ENCODE measurements around the gene GFER.

Gene GFER

DNA sequence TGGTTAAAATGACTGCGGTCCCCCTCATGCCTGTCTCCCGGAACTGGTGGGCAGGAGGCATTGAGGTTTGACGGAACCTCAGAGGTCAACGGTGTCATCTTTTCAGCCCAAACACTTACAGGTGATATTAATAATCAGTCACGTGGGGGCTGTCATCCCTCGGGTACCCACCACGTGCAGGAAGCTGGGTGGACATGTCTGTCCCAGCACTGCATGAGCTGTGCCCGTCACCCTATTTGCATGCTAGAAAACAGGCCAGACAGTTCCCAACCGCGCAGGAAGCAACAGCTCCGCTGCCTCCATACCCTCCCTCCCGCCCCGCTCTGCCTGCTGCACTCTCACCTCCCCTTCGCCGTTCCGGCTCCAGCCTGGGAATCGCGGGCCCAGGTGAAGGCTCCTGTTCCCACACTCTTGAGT lies 7.2 kb downstream of the GFER start:
- Histone ChIP-seq H3K23ac (ENCODE audit: low read length) (no peak overlapping the region), H3K4me3 (ENCODE audit: low read depth, low read length) (no peak overlapping the region), H2AK5ac (ENCODE audit: low read length) (no peak overlapping the region), H2BK12ac (ENCODE audit: low read length) (no peak overlapping the region), H3K18ac (ENCODE audit: low read length) (no peak overlapping the region), H2AFZ (ENCODE audit: insufficient read depth, low read length, poor library complexity) (no peak overlapping the region), H2BK120ac (ENCODE audit: insufficient read depth, low read length, poor library complexity) (no peak overlapping the region), H4K91ac (ENCODE audit: low read depth, low read length) (no peak overlapping the region), H2BK5ac (ENCODE audit: low read depth, low read length, poor library complexity) (no peak overlapping the region), H3K4me2 (ENCODE audit: low read length) (peak overlapping the region; percentile 17), H3K4me1 (ENCODE audit: control insufficient read depth in 1 of 2, insufficient read depth in 2 of 2, low read length in 2 of 2) (peaks cover 9 to 18% of the 10 kb centered on the region in 2 experiments), H3K4ac (ENCODE audit: low read depth, low read length) (no peak overlapping the region), H3K27me3 (ENCODE audit: insufficient read depth, low read length) (peaks cover 33% of the 10 kb centered on the region), H3K79me1 (ENCODE audit: low read length) (peaks cover 5% of the 10 kb centered on the region), H3K14ac (ENCODE audit: low read length) (no peak overlapping the region), H4K12ac (ENCODE audit: low read depth, low read length) (no peak overlapping the region), H3K9me3 (ENCODE audit: insufficient read depth, low read depth, low read length) (peaks cover 19% of the 10 kb centered on the region), H3K36me3 (ENCODE audit: control insufficient read depth in 1 of 2, insufficient read depth in 2 of 2, low read length in 2 of 2) (peaks cover 10 to 11% of the 10 kb centered on the region in 2 experiments), H4K8ac (ENCODE audit: low read depth, low read length) (no peak overlapping the region), H3K27ac (ENCODE audit: low read depth, low read length) (no peak overlapping the region), H3K79me2 (ENCODE audit: control insufficient read depth, insufficient read depth, low read length, poor library complexity) (no peaks in the 10 kb centered on the region), H3K9ac (ENCODE audit: low read length) (no peak overlapping the region)
- no peak for DNase-seq
- WGBS (ENCODE audit: extremely low coverage, insufficient coverage, insufficient read length) = no CpG with 5 or more reads among the region's 18 CpGs

DNA sequence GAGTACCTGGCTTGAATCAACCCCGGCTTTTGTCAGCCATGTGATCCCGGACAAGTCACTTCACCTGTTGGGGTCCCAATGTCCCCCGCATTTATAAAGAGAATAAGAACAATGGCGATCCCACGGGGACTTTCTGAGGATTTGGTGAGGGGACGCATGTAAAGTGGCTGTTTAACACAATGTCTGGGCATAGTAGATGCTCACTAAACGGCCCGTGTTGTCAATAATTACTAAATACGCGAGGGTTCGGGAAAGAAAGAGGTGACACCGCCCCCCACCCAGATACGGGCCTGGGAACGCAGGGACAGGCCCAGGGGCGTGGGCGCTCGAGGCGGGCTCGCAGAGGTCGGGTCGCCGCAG lies 7.6 kb downstream of the GFER start:
- Histone ChIP-seq H2AK5ac (ENCODE audit: low read length) (no peak overlapping the region), H4K12ac (ENCODE audit: low read depth, low read length) (no peak overlapping the region), H3K14ac (ENCODE audit: low read length) (peak overlapping the region; percentile 53), H2BK120ac (ENCODE audit: insufficient read depth, low read length, poor library complexity) (no peak overlapping the region), H3K4ac (ENCODE audit: low read depth, low read length) (no peak overlapping the region), H3K9ac (ENCODE audit: low read length) (no peak overlapping the region), H4K8ac (ENCODE audit: low read depth, low read length) (peak overlapping the region; percentile 87), H3K36me3 (ENCODE audit: control insufficient read depth in 1 of 2, insufficient read depth in 2 of 2, low read length in 2 of 2) (peaks cover 6 to 7% of the 10 kb centered on the region in 2 experiments), H2BK5ac (ENCODE audit: low read depth, low read length, poor library complexity) (no peak overlapping the region), H3K4me1 (ENCODE audit: control insufficient read depth in 1 of 2, insufficient read depth in 2 of 2, low read length in 2 of 2) (peaks cover 9 to 18% of the 10 kb centered on the region in 2 experiments), H3K79me1 (ENCODE audit: low read length) (peaks cover 5% of the 10 kb centered on the region), H3K79me2 (ENCODE audit: control insufficient read depth, insufficient read depth, low read length, poor library complexity) (no peaks in the 10 kb centered on the region), H4K91ac (ENCODE audit: low read depth, low read length) (peak overlapping the region; percentile 56), H3K4me3 (ENCODE audit: low read depth, low read length) (peak overlapping the region; percentile 42), H3K23ac (ENCODE audit: low read length) (no peak overlapping the region), H2AFZ (ENCODE audit: insufficient read depth, low read length, poor library complexity) (peak overlapping the region; percentile 89), H3K18ac (ENCODE audit: low read length) (peak overlapping the region; percentile 78), H3K27ac (ENCODE audit: low read depth, low read length) (no peak overlapping the region), H2BK12ac (ENCODE audit: low read length) (peak overlapping the region; percentile 25), H3K9me3 (ENCODE audit: insufficient read depth, low read depth, low read length) (peaks cover 19% of the 10 kb centered on the region), H3K4me2 (ENCODE audit: low read length) (peak overlapping the region; percentile 40), H3K27me3 (ENCODE audit: insufficient read depth, low read length) (peaks cover 33% of the 10 kb centered on the region)
- no peak for DNase-seq
- WGBS (ENCODE audit: extremely low coverage, insufficient coverage, insufficient read length) = no CpG with 5 or more reads among the region's 22 CpGs

DNA sequence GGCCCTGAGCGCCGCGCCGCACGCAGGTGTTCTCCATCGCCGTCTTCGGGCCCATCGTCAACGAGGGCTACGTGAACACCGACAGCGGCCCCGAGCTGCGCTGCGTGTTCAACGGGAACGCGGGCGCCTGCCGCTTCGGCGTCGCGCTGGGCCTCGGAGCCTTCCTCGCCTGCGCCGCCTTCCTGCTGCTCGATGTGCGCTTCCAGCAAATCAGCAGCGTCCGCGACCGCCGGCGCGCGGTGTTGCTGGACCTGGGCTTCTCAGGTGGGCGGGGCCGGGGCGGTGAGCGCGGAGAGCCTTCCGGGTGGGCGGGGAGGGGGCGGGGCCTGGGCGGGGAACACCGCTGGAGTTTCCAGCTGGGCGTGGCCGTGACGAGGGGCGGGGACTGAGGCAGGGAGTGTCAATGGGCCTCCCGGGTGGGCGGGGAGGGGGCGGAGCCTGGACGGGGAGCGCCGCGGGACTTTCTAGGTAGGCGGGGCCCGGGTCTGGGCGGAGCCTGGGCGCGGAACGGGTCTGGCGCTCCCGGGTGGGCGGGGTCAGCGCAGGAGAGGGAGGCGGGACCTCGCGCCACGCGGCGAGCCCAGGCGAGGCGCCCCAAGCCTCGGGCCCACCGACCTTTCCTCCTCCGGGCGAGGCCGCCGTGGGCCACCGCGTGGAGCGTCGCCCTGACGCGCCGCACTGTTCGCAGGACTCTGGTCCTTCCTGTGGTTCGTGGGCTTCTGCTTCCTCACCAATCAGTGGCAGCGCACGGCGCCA lies 8.1 kb downstream of the GFER start:
- Histone ChIP-seq H3K14ac (ENCODE audit: low read length) (peak overlapping the region; percentile 53), H3K9ac (ENCODE audit: low read length) (no peak overlapping the region), H2BK5ac (ENCODE audit: low read depth, low read length, poor library complexity) (no peak overlapping the region), H3K27ac (ENCODE audit: low read depth, low read length) (no peak overlapping the region), H2AFZ (ENCODE audit: insufficient read depth, low read length, poor library complexity) (peak overlapping the region; percentile 89), H3K27me3 (ENCODE audit: insufficient read depth, low read length) (peaks cover 33% of the 10 kb centered on the region), H4K91ac (ENCODE audit: low read depth, low read length) (peak overlapping the region; percentile 56), H4K8ac (ENCODE audit: low read depth, low read length) (peak overlapping the region; percentile 87), H2BK12ac (ENCODE audit: low read length) (peak overlapping the region; percentile 25), H3K4me2 (ENCODE audit: low read length) (peak overlapping the region; percentile 42), H4K12ac (ENCODE audit: low read depth, low read length) (peak overlapping the region; percentile 34), H3K18ac (ENCODE audit: low read length) (peak overlapping the region; percentile 78), H3K4me1 (ENCODE audit: control insufficient read depth in 1 of 2, insufficient read depth in 2 of 2, low read length in 2 of 2) (peaks cover 9 to 18% of the 10 kb centered on the region in 2 experiments), H3K79me1 (ENCODE audit: low read length) (peaks cover 5% of the 10 kb centered on the region), H3K4ac (ENCODE audit: low read depth, low read length) (no peak overlapping the region), H3K9me3 (ENCODE audit: insufficient read depth, low read depth, low read length) (peaks cover 19% of the 10 kb centered on the region), H2AK5ac (ENCODE audit: low read length) (no peak overlapping the region), H3K23ac (ENCODE audit: low read length) (no peak overlapping the region), H3K36me3 (ENCODE audit: control insufficient read depth in 1 of 2, insufficient read depth in 2 of 2, low read length in 2 of 2) (peaks cover 5 to 6% of the 10 kb centered on the region in 2 experiments), H2BK120ac (ENCODE audit: insufficient read depth, low read length, poor library complexity) (no peak overlapping the region), H3K79me2 (ENCODE audit: control insufficient read depth, insufficient read depth, low read length, poor library complexity) (no peaks in the 10 kb centered on the region), H3K4me3 (ENCODE audit: low read depth, low read length) (peak overlapping the region; percentile 42)
- no CpG with 5 or more reads among the region's 96 CpGs for WGBS (ENCODE audit: extremely low coverage, insufficient coverage, insufficient read length)
- DNase-seq = peak; percentile 86 to 92

DNA sequence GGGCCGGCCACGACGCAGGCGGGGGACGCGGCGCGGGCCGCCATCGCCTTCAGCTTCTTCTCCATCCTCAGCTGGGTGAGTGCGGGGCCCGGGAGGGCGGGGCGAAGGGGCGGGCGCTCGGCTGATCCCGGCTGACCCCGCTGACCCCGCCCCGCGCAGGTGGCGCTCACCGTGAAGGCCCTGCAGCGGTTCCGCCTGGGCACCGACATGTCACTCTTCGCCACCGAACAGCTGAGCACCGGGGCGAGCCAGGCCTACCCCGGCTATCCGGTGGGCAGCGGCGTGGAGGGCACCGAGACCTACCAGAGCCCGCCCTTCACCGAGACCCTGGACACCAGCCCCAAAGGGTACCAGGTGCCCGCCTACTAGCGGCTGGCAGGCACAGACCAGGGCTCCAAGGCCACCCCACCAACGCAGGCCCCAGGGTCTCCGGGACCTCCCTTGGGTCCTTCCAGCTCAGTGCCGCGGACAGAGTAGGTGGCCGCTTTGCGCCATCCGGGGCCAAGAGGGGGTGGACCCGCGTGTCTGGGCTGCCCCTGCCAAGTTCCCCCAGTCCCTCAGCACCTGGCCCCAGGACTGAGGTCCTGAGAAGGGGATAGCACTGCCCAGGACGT lies 8.8 kb downstream of the GFER start:
- Histone ChIP-seq H3K27me3 (ENCODE audit: insufficient read depth, low read length) (peaks cover 33% of the 10 kb centered on the region), H2AK5ac (ENCODE audit: low read length) (no peak overlapping the region), H4K8ac (ENCODE audit: low read depth, low read length) (peak overlapping the region; percentile 44), H3K4me3 (ENCODE audit: low read depth, low read length) (peak overlapping the region; percentile 32), H3K9ac (ENCODE audit: low read length) (no peak overlapping the region), H3K36me3 (ENCODE audit: control insufficient read depth in 1 of 2, insufficient read depth in 2 of 2, low read length in 2 of 2) (peaks cover 5 to 10% of the 10 kb centered on the region in 2 experiments), H4K91ac (ENCODE audit: low read depth, low read length) (no peak overlapping the region), H3K27ac (ENCODE audit: low read depth, low read length) (no peak overlapping the region), H3K79me2 (ENCODE audit: control insufficient read depth, insufficient read depth, low read length, poor library complexity) (no peaks in the 10 kb centered on the region), H2BK5ac (ENCODE audit: low read depth, low read length, poor library complexity) (no peak overlapping the region), H3K9me3 (ENCODE audit: insufficient read depth, low read depth, low read length) (peaks cover 19% of the 10 kb centered on the region), H3K23ac (ENCODE audit: low read length) (no peak overlapping the region), H3K14ac (ENCODE audit: low read length) (no peak overlapping the region), H3K4ac (ENCODE audit: low read depth, low read length) (no peak overlapping the region), H3K18ac (ENCODE audit: low read length) (no peak overlapping the region), H3K4me2 (ENCODE audit: low read length) (peak overlapping the region; percentile 42), H3K79me1 (ENCODE audit: low read length) (peaks cover 5% of the 10 kb centered on the region), H2BK120ac (ENCODE audit: insufficient read depth, low read length, poor library complexity) (no peak overlapping the region), H2BK12ac (ENCODE audit: low read length) (no peak overlapping the region), H4K12ac (ENCODE audit: low read depth, low read length) (no peak overlapping the region), H2AFZ (ENCODE audit: insufficient read depth, low read length, poor library complexity) (peak overlapping the region; percentile 28), H3K4me1 (ENCODE audit: control insufficient read depth in 1 of 2, insufficient read depth in 2 of 2, low read length in 2 of 2) (peaks cover 9 to 18% of the 10 kb centered on the region in 2 experiments)
- WGBS (ENCODE audit: extremely low coverage, insufficient coverage, insufficient read length) = no CpG with 5 or more reads among the region's 50 CpGs
- no peak for DNase-seq
